SK-N-SH (cell line): Measurements from ENCODE around the gene PTPMT1. TPM values are rescaled to one million over a fixed set of nuclear protein-coding genes. Genes with fewer than 3 reads are reported as not detected.

ENCODE experiments used
- CTCF ChIA-PET: fragments of 300-600, 350-600 bp; formaldehyde crosslinking; extraction: SDS; loops from one replicate; lab custom pipeline; 2021; lab: Yijun Ruan, JAX
- POLR2A ChIA-PET: fragments of 350-600 bp; sonication (Branson Sonifier 250); formaldehyde crosslinking; extraction: SDS; loops from one replicate; lab custom pipeline; 2020; ENCODE audit warnings: antibody characterized with exemption, inconsistent platforms; lab: Yijun Ruan, JAX
- DNase-seq: peaks from one replicate; pipeline ENCODE4 v3.0.0; 2012
- H2AFZ ChIP-seq: fragments of 200-600 bp; sonication (generic); 2 replicates; pipeline ENCODE4 v1.8.1; 2016; ENCODE audit warnings: antibody characterized with exemption, mild to moderate bottlenecking, low read depth
- H3F3A ChIP-seq: fragments of 200-600 bp; sonication (generic); replicated peaks from 2 replicates; pipeline ENCODE3; 2016; ENCODE audit warnings: antibody characterized with exemption, mild to moderate bottlenecking; ENCODE audit not compliant: insufficient read depth
- H3K27ac ChIP-seq, 2 experiments: fragments of 200-500 bp in 1 of 2; fragments of 200-600 bp in 1 of 2; sonication (Bioruptor generic) in 1 of 2; sonication (generic), shearing (Covaris generic) in 1 of 2; 2 replicates each; pipeline versions ENCODE4 v1.5.1 to v1.6.1; 2014 to 2016; ENCODE audit warnings: low read depth in 2 of 2, inconsistent platforms in 1 of 2, low read length in 1 of 2, mild to moderate bottlenecking in 1 of 2, mixed read lengths in 1 of 2
- H3K27me3 ChIP-seq: fragments of 200-600 bp; sonication (generic), shearing (Covaris generic); 2 replicates; pipeline ENCODE4 v1.6.1; 2016; ENCODE audit warnings: mixed run types; ENCODE audit not compliant: insufficient read depth
- H3K36me3 ChIP-seq, 2 experiments: fragments of 200-500 bp in 1 of 2; fragments of 200-600 bp in 1 of 2; sonication (Bioruptor generic) in 1 of 2; sonication (generic) in 1 of 2; replicated peaks in 1 of 2; 2 replicates each; pipeline versions ENCODE3 to v1.5.1; 2014 to 2016; ENCODE audit warnings: low read length in 1 of 2, mild to moderate bottlenecking in 1 of 2; ENCODE audit not compliant: insufficient read depth in 2 of 2, control insufficient read depth in 1 of 2
- H3K4me1 ChIP-seq, 2 experiments: fragments of 200-500 bp in 1 of 2; fragments of 200-600 bp in 1 of 2; sonication (Bioruptor generic) in 1 of 2; sonication (generic), shearing (Covaris generic) in 1 of 2; 2 replicates each; pipeline versions ENCODE4 v1.5.1 to v1.6.1; 2014 to 2016; ENCODE audit warnings: low read depth in 1 of 2, low read length in 1 of 2, mixed run types in 1 of 2; ENCODE audit not compliant: insufficient read depth in 2 of 2, control insufficient read depth in 1 of 2
- H3K4me2 ChIP-seq: fragments of 200-600 bp; sonication (generic), shearing (Covaris generic); 2 replicates; pipeline ENCODE4 v1.6.1; 2017; ENCODE audit warnings: mixed run types
- H3K4me3 ChIP-seq, 2 experiments: fragments of 200-500 bp in 1 of 2; fragments of 200-600 bp in 1 of 2; sonication (Bioruptor generic) in 1 of 2; sonication (generic), shearing (Covaris generic) in 1 of 2; 2 replicates each; pipeline versions ENCODE4 v1.5.1 to v1.8.1; 2014 to 2016; ENCODE audit warnings: low read depth in 2 of 2, inconsistent platforms in 1 of 2, low read length in 1 of 2, mild to moderate bottlenecking in 1 of 2, mixed read lengths in 1 of 2, moderate library complexity in 1 of 2
- H3K79me2 ChIP-seq: fragments of 200-600 bp; sonication (generic); 2 replicates; pipeline ENCODE4 v1.8.1; 2017; ENCODE audit warnings: mild to moderate bottlenecking; ENCODE audit not compliant: insufficient read depth
- H3K9ac ChIP-seq: fragments of 200-600 bp; sonication (generic); 2 replicates; pipeline ENCODE4 v1.6.1; 2017; ENCODE audit warnings: mixed run types
- H3K9me2 ChIP-seq: fragments of 200-600 bp; sonication (generic); 2 replicates; pipeline ENCODE4 v1.6.1; 2017; ENCODE audit warnings: mixed run types
- H3K9me3 ChIP-seq: fragments of 200-600 bp; sonication (generic); 2 replicates; pipeline ENCODE4 v1.6.1; 2017; ENCODE audit warnings: mixed run types, mild to moderate bottlenecking, moderate library complexity
- H4K20me1 ChIP-seq: fragments of 200-600 bp; sonication (generic); 2 replicates; pipeline ENCODE4 v1.6.1; 2017; ENCODE audit warnings: mild to moderate bottlenecking, mixed run types; ENCODE audit not compliant: insufficient read depth
- ELF1 ChIP-seq: IDR thresholded peaks from 2 replicates; pipeline ENCODE4 v1.4.0; 2012
- FOXJ3 ChIP-seq: sonication (generic); formaldehyde crosslinking; IDR thresholded peaks from 2 replicates; pipeline ENCODE4 v1.5.1; 2020; ENCODE audit warnings: mild to moderate bottlenecking, missing genetic modification reagents
- MAX ChIP-seq: IDR thresholded peaks from 2 replicates; pipeline ENCODE4 v1.4.0; 2012; ENCODE audit warnings: low read depth
- MXI1 ChIP-seq: IDR thresholded peaks from 2 replicates; pipeline ENCODE4 v1.6.1; 2012; ENCODE audit warnings: mild to moderate bottlenecking, low read depth, low read length, improper control_type of control experiment
- NFIC ChIP-seq: IDR thresholded peaks from 2 replicates; pipeline ENCODE4 v1.4.0; 2012; ENCODE audit warnings: borderline replicate concordance
- RCOR1 ChIP-seq: fragments of 150-350 bp; IDR thresholded peaks from 2 replicates; pipeline ENCODE4 v1.6.1; 2017; ENCODE audit warnings: antibody characterized with exemption, low read length
- REST ChIP-seq: IDR thresholded peaks from 2 replicates; pipeline ENCODE4 v1.6.1; 2012; ENCODE audit warnings: mild to moderate bottlenecking, low read depth, low read length, moderate library complexity
- RFX5 ChIP-seq: IDR thresholded peaks from 2 replicates; pipeline ENCODE4 v1.6.1; 2012; ENCODE audit warnings: mild to moderate bottlenecking, improper control_type of control experiment, low read length
- SMC3 ChIP-seq: IDR thresholded peaks from 2 replicates; pipeline ENCODE4 v1.6.1; 2012; ENCODE audit warnings: low read depth, low read length, improper control_type of control experiment
- TCF12 ChIP-seq: IDR thresholded peaks from 2 replicates; pipeline ENCODE4 v1.4.0; 2012
- WGBS: methylation state at CpG from one replicate; pipeline ENCODE4 v1.1.6; 2017; ENCODE audit warnings: low lambda C conversion rate; 5-methylcytosine and 5-hydroxymethylcytosine counted together
- polyA plus RNA-seq, 3 experiments: library from polyadenylated mRNA; depleted of rRNA; stranded (reverse); fragments of >200 nt; gene quantifications; 2 replicates each; pipeline ENCODE4 v1.2.3, GENCODE V29; 2012
- TF ChIP-seq, protein P1 (sequence below): IDR thresholded peaks from 2 replicates; pipeline ENCODE4; 2012
- TF ChIP-seq, protein P2 (sequence below): IDR thresholded peaks from 2 replicates; pipeline ENCODE4 v1.4.0; 2012; ENCODE audit warnings: low read depth, borderline replicate concordance

Gene PTPMT1
- polyA plus RNA-seq, 1 of the 3 experiments (the other 2 are of a cell fraction), result 64.4 TPM

DNA sequence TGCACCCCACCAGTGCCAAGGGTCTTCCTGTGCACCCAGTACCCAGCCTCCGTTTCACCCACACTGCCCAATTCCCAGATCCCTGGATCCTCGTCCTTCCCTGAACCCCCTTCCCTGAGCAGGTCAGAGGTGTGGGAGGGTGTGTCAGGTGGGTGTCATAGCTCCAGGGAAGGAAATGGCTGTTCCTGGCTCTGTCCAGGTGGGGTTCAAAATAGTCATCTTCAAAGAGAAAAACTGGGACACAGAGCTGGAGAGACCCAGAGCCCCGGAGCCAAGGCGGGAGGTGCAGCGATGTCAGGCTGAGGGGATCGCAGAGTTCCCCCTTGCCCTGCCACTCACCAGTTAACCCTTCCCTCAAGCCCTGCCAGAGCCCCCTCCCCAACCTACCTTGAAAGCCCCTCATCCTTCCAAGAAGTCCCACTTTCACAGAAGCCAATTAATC, 28.1 kb downstream of the PTPMT1 start:
- Histone ChIP-seq H3K9me3 (no peaks in the 10 kb centered on the region), H2AFZ (peak overlapping the region; percentile 78; the same call in 1 of the 2 replicates), H3F3A (no peaks in the 10 kb centered on the region), H3K9ac (peak overlapping the region; percentile 17; the same call in 1 of the 2 replicates), H3K79me2 (no peaks in the 10 kb centered on the region), H3K4me2 (peak overlapping the region; percentile 88), H3K27ac (no peak overlapping the region), H3K4me3 (peak overlapping the region; percentile 54 to 67), H3K4me1 (peaks cover 0 to 9% of the 10 kb centered on the region in 2 experiments; a peak in 1 of 4 replicates), H4K20me1 (no peaks in the 10 kb centered on the region), H3K27me3 (peaks cover 13% of the 10 kb centered on the region; the same call in 1 of the 2 replicates), H3K36me3 (no peaks in the 10 kb centered on the region), H3K9me2 (no peaks in the 10 kb centered on the region)
- WGBS, result 46% methylated on average over 5 of the region's 6 CpGs
- DNase-seq, result peak; percentile 57
- TF ChIP-seq, protein P1, sequence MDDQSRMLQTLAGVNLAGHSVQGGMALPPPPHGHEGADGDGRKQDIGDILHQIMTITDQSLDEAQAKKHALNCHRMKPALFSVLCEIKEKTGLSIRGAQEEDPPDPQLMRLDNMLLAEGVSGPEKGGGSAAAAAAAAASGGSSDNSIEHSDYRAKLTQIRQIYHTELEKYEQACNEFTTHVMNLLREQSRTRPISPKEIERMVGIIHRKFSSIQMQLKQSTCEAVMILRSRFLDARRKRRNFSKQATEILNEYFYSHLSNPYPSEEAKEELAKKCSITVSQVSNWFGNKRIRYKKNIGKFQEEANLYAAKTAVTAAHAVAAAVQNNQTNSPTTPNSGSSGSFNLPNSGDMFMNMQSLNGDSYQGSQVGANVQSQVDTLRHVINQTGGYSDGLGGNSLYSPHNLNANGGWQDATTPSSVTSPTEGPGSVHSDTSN, result no peak
- TF ChIP-seq MAX (no peak), SMC3 (no peak), NFIC (no peak), RCOR1 (no peak), TCF12 (no peak), ELF1 (no peak)
- TF ChIP-seq, protein P2, sequence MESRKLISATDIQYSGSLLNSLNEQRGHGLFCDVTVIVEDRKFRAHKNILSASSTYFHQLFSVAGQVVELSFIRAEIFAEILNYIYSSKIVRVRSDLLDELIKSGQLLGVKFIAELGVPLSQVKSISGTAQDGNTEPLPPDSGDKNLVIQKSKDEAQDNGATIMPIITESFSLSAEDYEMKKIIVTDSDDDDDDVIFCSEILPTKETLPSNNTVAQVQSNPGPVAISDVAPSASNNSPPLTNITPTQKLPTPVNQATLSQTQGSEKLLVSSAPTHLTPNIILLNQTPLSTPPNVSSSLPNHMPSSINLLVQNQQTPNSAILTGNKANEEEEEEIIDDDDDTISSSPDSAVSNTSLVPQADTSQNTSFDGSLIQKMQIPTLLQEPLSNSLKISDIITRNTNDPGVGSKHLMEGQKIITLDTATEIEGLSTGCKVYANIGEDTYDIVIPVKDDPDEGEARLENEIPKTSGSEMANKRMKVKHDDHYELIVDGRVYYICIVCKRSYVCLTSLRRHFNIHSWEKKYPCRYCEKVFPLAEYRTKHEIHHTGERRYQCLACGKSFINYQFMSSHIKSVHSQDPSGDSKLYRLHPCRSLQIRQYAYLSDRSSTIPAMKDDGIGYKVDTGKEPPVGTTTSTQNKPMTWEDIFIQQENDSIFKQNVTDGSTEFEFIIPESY, result no peak
- ChIA-PET POLR2A (no interaction called here), CTCF (interaction anchor here (1.5 kb wide), 1 partner anchor 15 kb away, joined by 3 read pairs; no protein-coding TSS in a partner anchor)

- CTCF ChIA-PET, result interaction anchor here (0.8 to 1.8 kb wide), 6 partner anchors 14 to 182 kb away, joined by 3 to 7 read pairs (median 4); no protein-coding TSS in a partner anchor
- H3K36me3 ChIP-seq, result no peaks in the 10 kb centered on the region
- no peaks in the 10 kb centered on the region for H3K9me2 ChIP-seq
- peaks cover 0 to 9% of the 10 kb centered on the region in 2 experiments; a peak in 1 of 4 replicates for H3K4me1 ChIP-seq
- DNase-seq, result peak; percentile 86
- POLR2A ChIA-PET, result no interaction called here
- no peak within 1 kb of the TSS for H3K27ac ChIP-seq
- H3K79me2 ChIP-seq, result no peaks in the 10 kb centered on the region
- WGBS, result 10% methylated on average over 48 of the region's 48 CpGs
- no peaks in the 10 kb centered on the region for H3K9me3 ChIP-seq
- TF ChIP-seq, protein P1, result no peak
- no peak for TF ChIP-seq ELF1
- no peak for TF ChIP-seq MAX
- no peak for TF ChIP-seq RFX5
- no peak for TF ChIP-seq REST
- no peak for TF ChIP-seq MXI1
- no peak for TF ChIP-seq FOXJ3
- H3K27me3 ChIP-seq, result peaks cover 13% of the 10 kb centered on the region; the same call in 1 of the 2 replicates
- no peaks in the 10 kb centered on the region for H4K20me1 ChIP-seq
- H3F3A ChIP-seq, result no peaks in the 10 kb centered on the region
- peak within 1 kb of the TSS; percentile 54 to 67 for H3K4me3 ChIP-seq
- H3K4me2 ChIP-seq, result peak within 1 kb of the TSS; percentile 88
- peak within 1 kb of the TSS; percentile 78; the same call in 1 of the 2 replicates for H2AFZ ChIP-seq
- peak within 1 kb of the TSS; percentile 17; the same call in 1 of the 2 replicates for H3K9ac ChIP-seq
Measured at GRCh38 chr11:47593934-47594855, 28.8 kb downstream of the PTPMT1 start, which contains the start of gene C1QTNF4. Gene C1QTNF4 (minus strand): TSS chr11:47594411. CDS start chr11:47590810, 3,601 bp downstream.
